Measurements from ENCODE around the gene POP5. TPM values are rescaled to one million over a fixed set of nuclear protein-coding genes. Genes with fewer than 3 reads are reported as not detected.
"Not testable (repeated sequence)": the region's sequence is repeated elsewhere in the genome, so short reads cannot be mapped to it uniquely, and the experiment has no call there.

The POP5 gene, protein sequence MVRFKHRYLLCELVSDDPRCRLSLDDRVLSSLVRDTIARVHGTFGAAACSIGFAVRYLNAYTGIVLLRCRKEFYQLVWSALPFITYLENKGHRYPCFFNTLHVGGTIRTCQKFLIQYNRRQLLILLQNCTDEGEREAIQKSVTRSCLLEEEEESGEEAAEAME
- total RNA-seq: 10 to 100 TPM; 27.9 to 34.3 TPM
- long read RNA-seq, transcript POP5-202 (5 exons, 801 nt): major isoform, 5 of 10 reads
- long read RNA-seq, partial matches to known transcripts: 0 of 10 reads
- long read RNA-seq, other reads (novel, unspliced or antisense): 5 of 10 reads

DNA sequence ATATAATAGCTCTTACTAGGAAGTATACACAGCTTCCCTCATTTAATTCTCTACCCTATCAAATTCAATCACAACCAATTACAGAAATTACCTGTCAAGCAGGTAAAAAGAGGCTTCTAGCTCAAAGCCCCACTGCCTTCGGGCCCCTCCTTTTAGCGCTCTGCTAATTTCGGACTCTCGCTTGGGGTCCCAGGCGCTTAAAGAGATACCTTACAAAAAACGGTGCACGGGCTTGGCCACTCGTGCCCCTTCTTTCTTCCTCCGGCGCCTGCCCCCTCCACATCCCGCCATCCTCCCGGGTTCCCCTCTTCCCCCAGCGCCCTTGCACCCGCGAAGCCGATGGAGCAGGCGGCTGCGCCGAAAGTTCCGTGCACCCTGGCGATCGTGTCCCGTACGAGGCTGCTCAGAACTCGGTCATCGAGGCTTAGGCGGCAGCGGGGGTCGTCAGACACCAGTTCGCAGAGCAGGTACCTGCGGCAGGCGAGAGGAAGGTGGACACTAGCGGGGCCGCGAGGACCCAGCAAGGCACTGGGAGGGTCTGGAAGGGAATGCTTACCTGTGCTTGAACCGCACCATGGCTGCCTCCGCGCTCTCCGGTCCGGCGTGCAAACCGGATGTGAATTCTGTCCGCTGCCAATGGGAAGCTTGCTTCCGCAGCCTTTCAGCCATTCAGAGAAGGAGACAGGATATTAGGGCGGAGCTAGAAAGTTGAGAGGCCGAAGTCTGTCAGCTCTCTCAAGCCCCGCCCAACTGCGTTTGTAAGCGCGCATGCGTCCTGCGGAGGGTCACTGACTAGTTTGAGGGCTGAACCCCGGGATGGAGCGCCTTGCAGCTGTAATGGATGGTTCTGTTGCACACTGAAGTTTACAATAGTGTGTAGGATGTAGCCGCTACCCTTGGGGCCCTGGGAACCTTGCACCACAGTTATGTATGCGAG, at the start of gene POP5:
TSS of gene POP5 (minus strand) at position 616 of the 937 bp plus-strand sequence. CDS start at position 576, 40 bp downstream.
- ATAC-seq: peak; percentile 94
- DNase-seq: peak; percentile 96
- intact Hi-C loops (cut with DNase I): loop anchor here (5.0 to 10.0 kb wide), 4 partner anchors 66 to 514 kb away; no protein-coding TSS in a partner anchor

DNA sequence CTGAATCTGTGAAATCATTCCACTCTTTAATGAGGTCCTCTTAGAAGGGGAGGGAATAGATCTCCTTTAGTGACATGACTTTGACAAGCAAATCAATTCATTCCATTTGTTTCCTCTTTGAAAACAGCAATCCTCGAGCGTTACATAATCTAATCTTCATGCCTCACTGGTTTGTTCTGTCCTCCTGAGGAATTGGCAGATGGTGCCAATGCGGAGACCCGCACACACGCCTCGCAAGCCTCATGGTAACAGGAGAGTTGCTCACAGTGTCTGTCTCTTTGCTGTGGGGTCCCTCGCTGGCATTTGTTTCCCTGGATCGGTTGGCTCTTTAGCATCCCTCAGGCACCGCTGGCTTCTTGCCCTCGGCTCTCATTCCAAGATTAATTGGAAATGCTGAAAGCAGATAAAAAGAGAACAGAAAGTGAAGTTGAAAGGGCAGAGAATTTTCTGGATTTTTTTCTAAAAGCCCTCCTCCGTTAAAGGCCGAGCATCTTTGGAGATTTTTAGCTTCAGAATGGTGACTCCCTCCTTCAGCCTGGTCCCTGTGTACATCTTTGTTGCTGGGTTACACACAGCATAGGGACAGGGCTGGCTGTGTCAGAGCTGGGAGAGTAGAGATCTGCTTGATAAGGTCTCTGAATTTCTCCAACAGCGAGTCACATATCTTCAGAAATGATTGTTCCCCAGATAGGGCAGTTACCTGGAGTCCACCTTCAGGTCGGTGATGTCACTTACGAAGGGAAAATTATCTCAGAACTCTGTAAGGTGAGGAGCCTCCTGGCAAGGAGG, 49.1 kb upstream of the POP5 start:
- DNase-seq (no peak), ATAC-seq (no peak)
- intact Hi-C loops (cut with DNase I): no loop called here

GRCh38 chr12:120628919-120629318, 47.7 kb upstream of the POP5 start:
- intact Hi-C loops (cut with DNase I): no loop called here
- ATAC-seq (peak in 1 of 2 donors; percentile 58), DNase-seq (no peak)

DNA sequence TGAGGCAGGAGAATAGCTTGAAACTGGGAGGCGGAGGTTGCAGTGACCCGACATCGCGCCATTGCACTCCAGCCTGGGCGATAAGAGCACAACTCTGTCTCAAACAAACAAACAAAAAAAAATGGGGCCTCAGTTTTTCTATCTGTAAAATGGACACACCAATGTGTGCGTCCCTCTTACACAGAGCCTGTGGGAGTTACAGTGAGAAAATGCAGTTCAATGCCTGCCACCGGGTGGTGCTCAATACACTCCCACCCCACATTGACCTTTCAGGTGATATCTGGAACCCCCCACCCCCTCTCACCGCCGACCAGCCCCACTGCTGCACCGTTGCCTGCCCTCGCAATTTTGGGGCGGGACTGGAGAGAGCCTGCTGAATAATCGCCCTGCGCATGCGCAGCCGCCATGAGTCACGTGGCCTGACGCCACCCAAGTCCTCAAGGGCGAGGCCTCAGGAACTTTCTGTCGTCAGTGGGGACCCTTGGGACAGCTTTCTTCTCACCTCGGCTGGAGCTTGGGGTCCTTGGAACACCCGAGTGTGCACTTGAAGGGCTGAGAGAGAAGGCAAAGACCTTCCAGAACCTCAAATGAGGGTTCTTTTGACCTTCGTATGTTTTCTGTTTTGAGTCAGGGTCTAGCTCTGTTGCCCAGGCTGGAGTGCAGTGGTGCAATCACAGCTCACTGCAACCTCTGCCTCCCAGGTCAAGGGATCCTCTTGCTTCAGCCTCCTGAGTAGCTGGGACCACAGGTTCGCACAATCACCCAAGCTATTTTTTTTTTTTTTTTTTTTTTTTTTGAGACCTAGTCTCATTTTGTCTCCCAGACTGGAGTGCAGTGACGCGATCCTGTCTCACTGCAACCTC, 44.6 kb upstream of the POP5 start:
- DNase-seq: no peak
- no peak for ATAC-seq
- intact Hi-C loops (cut with DNase I): no loop called here

DNA sequence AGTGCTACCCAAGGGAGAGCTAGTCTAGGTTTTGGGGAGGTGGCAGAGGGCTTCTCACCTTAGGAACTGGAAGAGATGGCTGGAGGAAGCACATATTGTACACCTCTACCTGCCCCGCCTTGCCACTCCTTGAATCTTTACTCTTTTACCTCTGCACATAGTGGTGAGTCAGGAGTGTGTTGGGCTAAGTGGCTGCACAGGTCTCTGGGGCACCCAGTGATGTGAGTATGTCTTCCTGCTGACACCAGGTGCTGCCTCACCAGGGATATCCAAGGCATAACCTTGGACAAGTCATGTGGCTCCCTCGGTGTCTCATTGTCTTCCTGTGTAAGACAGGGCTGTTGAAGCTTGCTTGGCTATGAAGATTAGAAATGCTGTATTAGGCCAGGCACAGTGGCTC, 39.4 kb upstream of the POP5 start:
- no peak for DNase-seq
- ATAC-seq: no peak
- intact Hi-C loops (cut with DNase I): no loop called here

- DNase-seq (no peak), ATAC-seq (no peak)
- intact Hi-C loops (cut with DNase I): no loop called here
These were observed 37.9 kb upstream of the POP5 start for GRCh38 chr12:120618954-120619615.

DNA sequence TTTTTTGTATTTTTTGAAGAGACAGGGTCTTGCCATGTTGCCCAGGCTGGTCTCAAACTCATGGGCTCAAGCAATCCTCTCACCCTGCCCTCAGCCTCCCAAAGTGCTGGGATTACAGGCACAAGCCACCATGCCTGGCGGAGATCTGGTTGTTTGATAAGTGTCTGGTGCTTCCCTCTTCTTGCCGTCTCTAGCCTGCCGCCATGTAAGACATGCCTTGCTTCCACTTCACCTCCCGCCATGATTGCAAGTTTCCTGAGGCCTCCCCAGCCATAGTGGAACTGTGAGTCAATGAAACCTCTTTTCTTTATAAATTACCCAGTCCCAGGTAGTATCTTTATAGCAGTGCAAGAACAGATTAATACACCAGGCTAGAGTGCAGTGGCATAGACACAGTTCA, 36.6 kb upstream of the POP5 start:
- DNase-seq; ATAC-seq; intact Hi-C loops (cut with DNase I): not testable (repeated sequence)

- DNase-seq; intact Hi-C loops (cut with DNase I); ATAC-seq: not testable (repeated sequence)
These were observed 36.0 kb upstream of the POP5 start for GRCh38 chr12:120617193-120617592.

GRCh38 chr12:120614848-120615247, 33.6 kb upstream of the POP5 start:
- intact Hi-C loops (cut with DNase I): no loop called here
- no peak for ATAC-seq

GRCh38 chr12:120611534-120611933, 30.3 kb upstream of the POP5 start:
- DNase-seq; ATAC-seq; intact Hi-C loops (cut with DNase I): not testable (repeated sequence)

More at GRCh38 chr12:120614848-120615247, 33.6 kb upstream of the POP5 start:
- no peak for DNase-seq

- DNase-seq (no peak), ATAC-seq (no peak)
- intact Hi-C loops (cut with DNase I): no loop called here
These were observed 29.4 kb upstream of the POP5 start for GRCh38 chr12:120610560-120610959.

DNA sequence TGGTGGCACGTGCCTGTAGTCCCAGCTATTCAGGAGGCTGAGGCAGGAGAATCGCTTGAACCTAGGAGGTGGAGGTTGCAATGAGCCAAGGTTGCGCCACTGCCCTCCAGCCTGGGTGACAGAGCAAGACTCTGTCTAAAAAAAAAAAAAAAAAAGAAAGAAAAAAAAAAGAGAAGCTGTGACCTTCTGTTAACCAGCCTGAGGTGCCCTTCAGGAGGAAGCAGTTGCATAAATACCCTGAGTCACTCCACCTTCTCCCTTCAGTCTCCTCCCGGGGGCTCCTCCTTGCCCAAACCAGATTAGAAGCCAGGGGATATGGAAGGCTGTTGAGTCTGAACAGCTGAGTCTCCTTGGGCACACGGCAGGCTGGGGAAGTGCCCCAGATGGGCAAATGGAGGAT, 21.2 kb upstream of the POP5 start:
- ATAC-seq; DNase-seq; intact Hi-C loops (cut with DNase I): not testable (repeated sequence)

DNA sequence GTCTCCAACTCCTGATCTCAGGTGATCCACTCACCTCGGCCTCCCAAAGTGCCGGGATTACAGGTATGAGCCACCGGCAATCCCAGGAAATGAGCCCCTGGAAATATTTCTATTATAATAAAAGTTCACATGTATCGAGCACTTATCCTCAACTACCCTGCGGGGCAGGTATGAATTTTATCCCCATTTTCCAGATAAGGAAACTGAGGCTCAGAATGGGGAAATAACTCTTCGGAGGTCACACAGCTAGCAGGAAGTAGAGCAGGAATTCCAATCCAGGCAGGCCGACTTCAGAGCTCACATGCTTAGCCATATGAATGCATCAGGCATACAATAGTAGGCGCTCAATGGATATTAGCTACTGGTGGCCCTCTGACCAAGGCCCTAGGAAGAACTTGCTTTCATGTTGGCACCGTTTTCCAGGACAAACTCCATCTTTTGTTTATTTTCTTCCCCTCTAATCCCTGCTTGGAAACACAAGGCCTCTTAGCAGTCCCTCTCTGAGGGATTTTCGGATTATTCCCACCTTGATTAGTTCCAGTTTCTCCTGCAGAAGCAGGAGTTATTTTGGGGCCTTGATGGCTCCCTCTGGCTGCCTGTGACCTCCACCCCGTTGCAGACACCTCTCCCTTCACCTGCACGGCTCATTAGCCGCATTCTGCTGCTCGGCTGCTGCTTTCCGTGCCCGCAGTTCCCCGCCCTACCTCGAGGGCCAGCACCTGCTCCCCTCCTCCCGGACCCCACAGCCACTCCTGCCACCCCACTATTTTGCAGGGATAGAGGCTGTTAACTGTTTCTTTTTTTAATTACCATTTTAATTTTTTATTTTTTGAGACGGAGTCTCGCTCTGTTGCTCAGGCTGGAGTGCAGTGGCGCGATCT, 18.7 kb upstream of the POP5 start:
- ATAC-seq (no peak), DNase-seq (no peak)
- intact Hi-C loops (cut with DNase I): no loop called here

GRCh38 chr12:120598674-120599463, 17.7 kb upstream of the POP5 start:
- peak; percentile 12 to 79 for ATAC-seq
- no peak for DNase-seq
- intact Hi-C loops (cut with DNase I): no loop called here

DNA sequence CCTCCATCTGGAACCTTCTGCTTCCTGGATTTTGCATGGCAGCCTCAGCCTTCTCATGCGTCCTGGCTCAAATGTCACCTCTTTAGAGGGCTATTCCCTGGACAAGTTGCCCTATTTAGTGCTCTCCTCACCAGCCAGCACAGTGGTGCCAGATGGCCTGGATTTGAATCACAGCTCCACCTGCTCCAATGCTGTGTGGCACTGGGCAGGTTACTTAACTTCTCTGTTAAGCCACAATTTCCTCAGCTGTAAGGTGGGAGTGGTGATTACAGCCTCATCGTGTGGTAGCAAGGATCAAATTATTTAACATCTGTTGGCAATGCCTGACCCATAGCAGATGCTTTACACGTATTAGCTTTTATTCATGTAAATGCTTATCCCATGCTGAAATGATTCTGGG, 16.7 kb upstream of the POP5 start:
- intact Hi-C loops (cut with DNase I): no loop called here
- no peak for ATAC-seq
- DNase-seq: no peak

DNA sequence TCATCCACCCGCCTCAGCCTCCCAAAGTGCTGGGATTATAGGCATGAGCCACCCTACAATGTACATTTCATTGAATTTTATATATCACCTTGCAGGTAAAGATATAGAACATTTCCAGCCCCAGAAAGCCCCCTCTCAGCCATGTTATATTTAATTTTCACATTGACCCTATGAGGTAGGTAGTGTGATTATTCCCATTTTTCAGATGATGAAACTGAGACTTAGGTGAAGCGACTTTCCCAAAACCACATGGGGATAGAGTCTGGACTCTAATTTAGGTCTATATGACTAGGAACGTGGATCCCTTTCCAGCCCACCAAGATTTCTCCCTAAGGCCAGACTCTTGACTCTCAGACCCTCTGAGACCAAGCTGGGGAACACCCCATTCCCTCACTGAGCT, 15.7 kb upstream of the POP5 start:
- intact Hi-C loops (cut with DNase I): no loop called here
- ATAC-seq: no peak

More for the DNA sequence above, 15.7 kb upstream of the POP5 start:
- DNase-seq: no peak

Measured in left cardiac atrium (tissue), 4 donors.